Measurements from ENCODE around the gene FUBP3.
"Not testable (repeated sequence)": the region's sequence is repeated elsewhere in the genome, so short reads cannot be mapped to it uniquely, and the experiment has no call there.

The FUBP3 gene

DNA sequence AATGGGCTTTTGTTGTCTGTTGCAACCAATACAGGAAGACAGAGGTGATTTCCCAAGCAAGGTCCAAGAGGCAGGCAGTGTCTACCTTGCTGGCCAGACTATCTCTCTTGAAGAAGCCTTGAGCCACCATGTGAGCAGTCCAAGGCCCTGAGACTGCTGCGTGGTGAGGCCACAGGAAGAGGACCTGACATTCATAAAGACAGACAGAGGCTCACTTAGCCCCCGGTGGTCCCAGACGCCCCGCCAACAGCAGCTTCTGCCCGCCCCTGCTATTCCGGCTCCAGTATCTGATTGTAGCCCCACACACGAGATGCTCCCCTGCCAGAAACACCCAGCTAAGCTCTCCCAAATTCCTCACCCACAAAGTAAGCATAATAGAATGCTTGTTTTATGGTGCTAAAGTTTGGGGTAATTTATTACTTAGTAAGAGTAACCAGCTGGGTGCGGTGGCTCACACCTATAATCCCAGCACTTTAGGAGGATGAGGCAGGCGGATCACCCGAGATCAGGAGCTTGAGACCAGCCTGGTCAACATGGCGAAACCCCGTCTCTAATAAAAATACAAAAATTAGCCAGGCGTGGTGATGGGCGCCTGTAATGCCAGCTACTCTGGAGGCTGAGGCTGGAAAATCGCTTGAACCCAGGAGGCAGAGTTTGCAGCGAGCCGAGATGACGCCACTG lies 22.8 kb upstream of the FUBP3 start:
- no peak for DNase-seq (ENCODE audit: low read depth)

DNA sequence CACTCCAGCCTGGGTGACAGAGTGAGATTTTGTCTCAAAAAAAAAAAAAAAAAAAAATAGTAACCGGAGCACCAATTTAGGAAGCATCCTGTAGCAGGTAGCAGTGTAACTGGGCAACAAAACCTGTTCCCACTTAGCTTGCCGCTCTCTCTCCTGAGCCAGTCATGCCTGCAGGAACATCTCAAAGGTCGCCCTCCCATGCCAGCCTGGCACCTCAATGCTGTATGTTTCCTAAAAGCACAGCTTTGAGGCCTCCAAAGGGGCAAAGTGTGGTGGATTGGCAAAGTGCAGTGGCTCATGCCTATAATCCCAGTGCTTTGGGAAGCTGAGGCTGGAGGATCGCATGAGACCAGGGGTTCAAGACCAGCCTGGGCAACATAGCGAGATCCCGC lies 22.3 kb upstream of the FUBP3 start:
- DNase-seq (ENCODE audit: low read depth) = no peak

DNA sequence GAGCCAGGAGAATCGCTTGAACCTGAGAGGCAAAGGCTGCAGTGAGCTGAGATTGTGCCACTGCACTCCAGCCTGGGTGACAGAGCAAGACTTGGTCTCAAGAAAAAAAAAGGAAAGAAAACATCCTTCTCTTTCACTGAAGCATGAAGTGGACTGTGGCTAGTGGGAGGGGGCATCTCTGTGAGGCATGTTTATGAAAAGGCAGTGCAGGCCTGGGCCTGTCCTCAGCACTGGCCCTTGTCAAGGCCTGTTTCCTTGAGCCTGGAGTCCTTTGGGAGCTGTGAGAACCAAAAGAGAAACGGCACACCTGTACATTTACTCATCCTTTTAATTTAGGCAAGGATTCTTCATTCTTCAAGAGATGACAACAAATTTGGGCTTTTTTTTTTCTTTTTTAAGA lies 18.3 kb upstream of the FUBP3 start:
- DNase-seq (ENCODE audit: low read depth) = no peak

DNA sequence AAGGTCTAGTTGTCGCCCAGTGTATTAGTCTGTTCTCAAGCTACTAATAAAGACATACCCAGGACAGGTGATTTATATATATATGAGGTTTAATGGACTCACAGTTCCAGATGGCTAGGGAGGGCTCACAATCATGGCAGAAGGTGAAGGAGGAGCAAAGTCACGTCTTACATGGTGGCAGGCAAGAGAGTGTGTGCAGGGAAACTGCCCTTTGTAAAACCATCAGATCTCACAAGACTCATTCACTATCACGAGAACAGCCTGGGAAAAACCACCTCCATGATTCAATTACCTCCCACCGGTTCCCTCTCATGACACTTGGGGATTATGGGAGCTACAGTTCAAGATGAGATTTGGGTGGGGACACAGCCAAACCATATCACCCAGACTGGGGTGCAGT lies 16.9 kb upstream of the FUBP3 start:
- DNase-seq (ENCODE audit: low read depth) = not testable (repeated sequence)

DNA sequence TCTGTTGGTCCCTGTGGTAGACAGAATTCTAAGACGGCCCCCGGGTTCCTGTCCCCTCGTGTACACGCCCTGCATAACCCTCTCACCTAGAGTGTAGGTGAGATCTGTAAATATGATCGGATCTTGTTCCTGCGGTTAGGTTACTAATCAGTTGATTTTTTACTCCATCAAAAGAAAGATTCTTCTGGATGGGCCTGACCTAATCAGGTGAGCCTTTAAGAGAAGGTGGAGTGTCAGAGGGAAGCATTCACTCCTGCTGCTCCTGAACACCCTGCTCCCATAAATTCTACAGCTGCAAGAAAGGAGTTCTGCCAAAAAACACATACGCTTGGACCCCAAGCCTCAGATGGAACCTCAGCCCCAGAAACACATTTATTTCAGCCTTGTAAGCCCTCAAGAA lies 15.6 kb upstream of the FUBP3 start:
- no peak for DNase-seq (ENCODE audit: low read depth)

DNA sequence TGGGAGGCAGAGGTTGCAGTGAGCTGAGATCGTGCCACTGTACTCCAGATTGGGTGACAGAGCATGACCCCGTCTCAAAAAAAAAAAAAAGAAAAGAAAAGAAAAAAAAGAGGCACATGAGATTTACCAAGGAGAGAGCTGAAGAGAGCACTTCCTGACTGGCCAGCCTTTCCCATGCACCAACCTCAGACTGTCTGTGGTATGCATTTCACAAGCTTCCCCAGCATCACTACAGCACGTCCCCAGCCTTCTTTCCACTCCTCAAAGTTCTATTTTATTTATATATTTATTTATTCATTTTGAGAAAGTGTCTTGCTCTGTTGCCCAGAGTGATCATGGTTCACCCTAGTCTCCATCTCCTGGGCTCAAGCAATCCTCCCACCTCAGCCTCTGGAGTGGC lies 13.6 kb upstream of the FUBP3 start:
- no peak for DNase-seq (ENCODE audit: low read depth)

DNA sequence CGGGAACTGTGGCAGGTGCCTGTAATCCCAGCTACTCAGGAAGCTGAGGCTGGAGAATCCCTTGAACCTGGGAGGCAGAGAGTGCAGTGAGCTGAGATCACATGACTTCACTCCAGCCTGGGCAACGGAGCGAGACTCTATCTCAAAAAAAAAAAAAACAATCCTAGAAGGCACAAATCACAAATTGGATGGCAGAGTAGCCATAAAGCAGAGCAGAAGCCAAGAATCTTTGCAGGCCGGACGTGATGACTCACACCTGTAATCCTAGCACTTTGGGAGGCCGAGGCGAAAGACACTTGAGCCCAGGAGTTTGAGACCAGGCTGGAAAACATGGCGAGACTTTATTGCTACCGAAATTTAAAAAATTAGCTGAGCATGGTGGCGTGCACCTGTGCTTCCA lies 9.2 kb upstream of the FUBP3 start:
- DNase-seq (ENCODE audit: low read depth) = no peak

DNA sequence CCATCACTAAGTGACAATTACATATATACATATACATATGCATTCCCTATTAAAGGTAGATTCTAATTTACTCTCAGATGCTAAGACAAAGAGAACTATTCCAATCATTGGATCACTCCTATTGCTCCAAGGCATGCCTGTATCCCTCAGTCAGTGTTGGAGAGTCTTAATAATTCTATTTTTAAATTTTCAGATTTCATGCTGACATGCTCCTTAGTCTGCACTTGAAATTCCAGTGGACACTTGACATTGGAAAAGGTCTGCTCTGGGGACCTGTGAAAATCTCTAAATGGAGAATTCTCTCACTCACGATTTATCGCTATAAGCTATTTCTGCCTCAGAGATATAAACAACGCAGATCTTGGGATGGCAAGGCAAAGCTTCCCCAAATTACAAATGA lies 3.9 kb upstream of the FUBP3 start:
- DNase-seq (ENCODE audit: low read depth) = no peak

DNA sequence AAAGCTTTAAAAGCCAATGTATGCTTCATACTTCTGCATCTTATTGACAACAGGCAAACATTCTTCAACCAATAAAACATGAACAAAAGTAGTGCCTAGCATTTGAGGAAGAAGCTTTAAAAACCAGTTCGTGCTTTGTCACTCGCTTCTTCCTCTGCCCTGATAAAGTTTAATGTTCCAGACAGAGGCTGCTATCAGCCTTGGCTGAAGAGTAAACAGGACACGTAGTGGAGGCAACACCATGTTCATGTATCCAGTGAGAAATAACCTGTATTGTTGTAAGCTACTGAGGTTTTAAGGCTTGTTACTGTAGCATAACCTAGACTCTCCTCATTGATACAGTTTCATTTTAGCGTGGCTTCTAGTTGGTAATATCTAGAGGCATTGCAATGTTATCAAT lies 3.2 kb upstream of the FUBP3 start:
- DNase-seq (ENCODE audit: low read depth) = no peak

DNA sequence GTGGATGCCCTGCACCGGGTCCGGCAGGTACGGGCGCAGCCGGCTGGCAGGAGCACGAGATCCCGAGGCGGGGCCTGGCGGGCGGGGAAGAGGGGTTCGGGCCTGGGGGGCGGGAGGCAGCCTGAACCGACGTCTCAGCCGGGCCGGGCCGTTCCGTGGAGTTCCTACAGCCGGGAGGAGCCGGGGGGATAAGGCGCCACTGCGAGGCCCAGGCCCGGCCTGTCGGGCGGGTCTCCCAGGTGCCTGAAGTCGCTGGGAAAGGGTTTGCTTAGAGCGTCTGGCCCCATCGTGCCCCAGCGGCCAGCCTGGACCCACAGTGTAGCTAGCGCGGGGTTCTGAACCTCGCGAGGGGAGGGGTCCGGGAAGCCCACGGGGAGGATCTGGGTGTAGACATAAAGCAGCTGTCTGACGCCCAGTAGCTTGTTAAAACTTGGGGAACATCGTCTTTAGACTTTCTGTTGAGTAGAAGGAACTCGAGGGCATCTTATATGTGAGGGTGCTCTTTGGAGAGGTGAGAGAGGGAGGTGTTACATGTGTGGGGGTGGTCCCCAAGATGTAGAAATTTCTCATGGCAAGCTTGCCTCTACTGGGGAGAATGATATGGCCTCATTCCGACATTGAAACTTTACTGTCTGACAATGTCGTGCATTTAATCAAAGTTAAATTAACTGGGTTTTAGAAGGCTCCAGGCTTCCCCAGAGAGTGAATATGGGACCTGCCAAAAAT lies 524 bp downstream of the FUBP3 start:
- DNase-seq (ENCODE audit: low read depth) = no peak

DNA sequence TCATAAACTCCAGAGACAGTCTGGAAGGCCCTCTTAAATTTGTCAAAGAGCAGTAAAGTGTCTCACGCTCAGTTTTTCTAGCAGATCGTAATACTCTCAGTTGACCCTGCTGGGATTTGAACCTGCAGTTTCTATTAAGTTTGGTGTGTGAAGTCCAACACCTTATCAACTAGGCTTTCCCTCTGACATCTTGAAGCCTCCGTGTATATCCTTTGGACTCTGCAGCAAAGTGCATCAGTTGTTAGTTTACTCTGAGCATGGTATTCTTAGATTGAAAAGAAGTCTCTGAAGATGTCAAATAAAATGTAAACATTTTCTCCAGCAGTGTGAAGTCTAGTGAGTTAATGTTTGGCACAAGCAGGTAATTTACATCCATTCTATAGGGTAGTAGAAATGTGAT lies 2.4 kb downstream of the FUBP3 start:
- DNase-seq (ENCODE audit: low read depth) = no peak

DNA sequence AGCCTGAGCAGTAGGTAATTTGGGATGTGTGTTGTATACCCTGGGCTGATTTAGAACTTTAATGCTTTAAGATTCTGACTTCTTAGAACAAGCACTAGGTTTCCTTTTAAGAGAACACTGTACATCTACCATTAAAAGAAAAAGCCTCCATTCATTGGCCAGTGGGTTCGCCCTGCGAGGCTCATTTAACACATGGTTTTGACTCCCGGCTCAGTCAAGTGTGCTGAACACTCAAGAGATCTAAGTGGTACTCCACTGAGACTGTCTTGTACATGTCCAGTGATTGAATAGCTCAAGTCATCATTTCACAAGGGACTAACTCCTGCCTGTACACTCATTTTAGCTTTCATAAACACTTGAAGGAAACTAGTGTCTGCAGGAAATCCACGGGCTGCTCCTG lies 3.9 kb downstream of the FUBP3 start:
- DNase-seq (ENCODE audit: low read depth) = no peak

DNA sequence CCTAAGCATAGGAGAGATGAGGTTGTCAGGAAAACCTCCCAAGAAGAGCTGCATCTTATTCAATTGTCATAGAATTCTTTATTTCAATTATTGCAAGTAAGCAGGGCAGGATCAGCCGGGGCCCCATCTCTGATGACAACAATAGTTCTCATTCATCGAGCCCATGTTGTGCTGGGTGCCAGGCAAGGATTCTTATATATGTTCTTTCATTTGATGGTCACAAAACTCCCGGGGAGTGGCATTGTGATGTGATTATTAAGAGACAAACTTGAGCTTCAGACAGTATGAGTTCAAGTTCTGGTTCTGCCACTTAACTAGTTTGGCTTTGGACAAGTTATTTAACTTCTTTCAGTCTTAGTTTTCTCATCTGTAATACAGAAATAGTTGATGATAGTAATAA lies 8.5 kb downstream of the FUBP3 start:
- DNase-seq (ENCODE audit: low read depth) = no peak

DNA sequence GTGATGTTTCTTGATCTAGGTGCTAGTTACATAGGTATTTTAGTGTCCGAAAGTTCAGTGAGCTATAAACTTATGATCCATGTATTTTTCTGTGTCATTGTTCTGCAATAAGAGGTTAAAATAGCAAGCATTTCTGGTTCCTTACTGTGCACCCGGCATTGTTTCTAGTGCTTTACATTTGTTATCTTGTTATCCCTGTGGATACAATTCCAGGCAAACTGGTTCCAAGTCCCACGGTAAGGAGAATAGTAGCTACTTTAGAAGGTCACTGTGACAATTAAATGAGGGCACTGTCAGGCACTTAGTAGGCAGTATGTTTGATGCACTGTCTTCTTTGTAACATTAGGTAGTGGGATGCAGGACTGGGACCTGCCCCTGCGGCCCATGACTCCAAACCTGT lies 9.0 kb downstream of the FUBP3 start:
- DNase-seq (ENCODE audit: low read depth) = no peak

DNA sequence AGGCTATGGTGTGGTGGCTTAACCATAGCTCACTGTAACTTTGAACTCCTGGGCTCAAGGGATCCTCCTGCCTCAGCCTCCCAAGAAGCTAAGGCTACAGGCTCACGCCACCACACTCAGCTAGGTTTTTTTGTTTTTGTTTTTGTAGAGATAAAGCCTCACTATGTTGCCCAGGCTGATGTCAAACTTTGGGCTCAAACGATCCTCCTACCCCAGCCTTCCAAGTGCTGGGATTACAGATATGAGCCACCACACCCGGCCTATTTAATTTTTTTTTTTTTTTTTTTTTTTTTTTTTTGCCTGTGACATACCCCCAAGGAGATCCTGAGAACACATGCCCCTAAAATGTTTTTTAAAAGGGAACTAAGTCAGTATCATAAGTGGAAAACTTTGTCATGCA lies 10.4 kb downstream of the FUBP3 start:
- DNase-seq (ENCODE audit: low read depth) = no peak

DNA sequence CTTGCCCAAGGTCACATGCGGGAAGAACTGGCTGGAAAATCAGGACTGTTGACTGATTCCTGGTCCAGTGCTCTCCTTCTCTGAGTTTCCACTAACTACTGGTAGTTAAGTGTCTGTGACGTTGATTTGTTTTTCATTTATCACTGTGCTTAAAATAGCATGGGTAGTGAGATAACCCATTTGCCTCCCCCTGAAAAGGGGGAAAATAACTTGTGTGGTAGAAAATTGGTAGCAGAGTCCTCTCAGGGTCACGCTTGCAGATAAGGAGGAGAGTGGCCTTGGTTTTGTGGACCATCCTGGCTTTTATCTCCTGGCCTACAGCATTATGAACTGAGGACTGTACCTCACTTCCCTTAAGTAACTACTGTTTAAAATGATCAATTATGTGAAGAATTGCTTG lies 10.9 kb downstream of the FUBP3 start:
- DNase-seq (ENCODE audit: low read depth) = no peak

DNA sequence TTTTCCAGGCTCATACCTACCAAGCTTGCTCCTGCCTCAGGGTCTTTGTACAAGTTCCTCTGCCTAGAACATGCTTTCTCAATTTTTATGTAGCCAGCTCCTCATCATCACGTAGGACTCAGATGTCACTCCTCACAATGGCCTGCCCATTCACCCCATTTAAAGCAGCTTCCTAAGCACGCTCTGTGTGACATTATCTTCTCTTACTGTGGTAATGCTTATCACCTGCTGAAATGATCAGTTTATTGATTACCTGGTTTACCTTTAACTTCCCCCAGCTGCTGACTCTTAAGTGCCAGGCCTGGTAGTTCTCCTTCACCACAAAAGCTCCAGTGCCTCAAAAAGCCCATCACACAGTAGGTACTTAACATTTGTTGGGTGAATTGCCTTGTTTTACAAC lies 13.6 kb downstream of the FUBP3 start:
- no peak for DNase-seq (ENCODE audit: low read depth)

DNA sequence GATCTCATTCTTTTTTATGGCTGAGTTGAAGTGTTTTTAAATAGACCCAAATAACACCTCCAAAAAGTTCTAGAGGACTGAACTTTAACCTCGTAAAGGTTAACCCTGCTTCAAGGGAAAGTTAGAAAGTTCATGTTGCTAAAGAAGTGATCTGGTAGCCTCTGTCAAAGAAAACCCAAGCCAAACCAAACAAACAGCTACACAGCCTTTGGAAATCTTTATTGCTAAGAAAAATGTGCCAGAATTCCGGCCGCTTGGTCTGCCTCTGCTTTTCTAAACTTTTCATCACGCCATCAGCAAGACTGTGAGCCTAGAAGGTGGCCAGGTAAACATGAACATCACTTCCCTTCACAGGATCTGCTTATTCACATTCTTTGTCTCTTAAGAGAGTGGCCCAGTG lies 17.9 kb downstream of the FUBP3 start:
- no peak for DNase-seq (ENCODE audit: low read depth)

DNA sequence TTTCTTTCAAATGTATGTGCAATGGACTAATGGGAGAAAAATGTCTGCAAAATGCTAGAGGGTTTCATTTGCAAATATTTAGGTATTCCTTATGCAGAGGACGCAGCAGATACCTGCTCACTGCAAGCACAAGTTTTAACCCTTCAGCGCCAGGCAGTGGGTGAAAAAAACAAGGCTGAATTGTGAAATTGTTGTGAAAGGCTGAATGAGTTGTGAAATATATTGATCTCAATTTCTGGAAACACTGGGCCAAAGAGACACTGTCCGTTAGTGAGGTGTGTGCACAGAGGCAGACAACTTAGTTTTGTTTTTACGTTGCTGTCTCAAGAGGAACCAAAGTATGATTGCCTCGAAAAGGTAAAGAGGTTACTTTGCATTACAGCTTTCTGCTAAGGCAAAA lies 18.8 kb downstream of the FUBP3 start:
- DNase-seq (ENCODE audit: low read depth) = no peak

DNA sequence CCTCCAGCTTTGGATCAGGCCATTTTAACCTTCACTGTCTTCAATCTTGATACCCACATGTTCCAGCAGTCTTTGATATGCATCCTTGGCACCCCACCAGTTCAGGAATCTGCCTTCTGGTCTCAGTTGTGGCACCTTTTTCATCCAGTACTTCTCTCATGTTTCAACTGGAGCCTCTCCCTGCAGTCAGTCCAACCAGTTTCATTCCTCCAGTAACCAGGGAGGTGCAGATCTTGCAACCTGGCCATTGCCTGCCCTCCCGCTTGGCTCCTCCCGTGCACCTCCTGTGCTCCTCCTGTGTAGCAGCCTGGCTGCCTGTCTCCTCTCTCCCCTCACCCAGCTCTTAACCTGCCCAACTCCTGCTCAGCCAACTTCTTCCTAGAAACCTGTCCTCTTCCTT lies 20.2 kb downstream of the FUBP3 start:
- no peak for DNase-seq (ENCODE audit: low read depth)

DNA sequence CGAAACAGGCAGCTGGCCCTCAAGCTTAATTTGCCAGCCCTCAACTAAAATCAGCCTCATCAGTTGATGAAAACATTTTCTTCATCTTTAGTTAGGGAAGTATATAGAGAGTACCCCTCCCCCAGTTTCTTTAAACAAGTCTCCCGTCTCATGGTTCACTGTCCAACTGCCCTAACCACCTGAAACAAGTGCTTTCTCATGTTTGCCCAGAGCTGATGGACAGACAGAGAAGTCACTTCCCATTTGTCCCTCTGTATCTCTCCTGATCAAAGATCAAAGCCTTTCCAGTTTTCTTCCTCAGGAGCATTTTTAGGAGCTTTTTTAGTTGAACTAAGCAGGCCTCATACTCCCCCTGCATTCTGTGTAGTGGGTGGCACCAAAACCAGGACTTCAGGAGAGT lies 21.7 kb downstream of the FUBP3 start:
- DNase-seq (ENCODE audit: low read depth) = no peak

DNA sequence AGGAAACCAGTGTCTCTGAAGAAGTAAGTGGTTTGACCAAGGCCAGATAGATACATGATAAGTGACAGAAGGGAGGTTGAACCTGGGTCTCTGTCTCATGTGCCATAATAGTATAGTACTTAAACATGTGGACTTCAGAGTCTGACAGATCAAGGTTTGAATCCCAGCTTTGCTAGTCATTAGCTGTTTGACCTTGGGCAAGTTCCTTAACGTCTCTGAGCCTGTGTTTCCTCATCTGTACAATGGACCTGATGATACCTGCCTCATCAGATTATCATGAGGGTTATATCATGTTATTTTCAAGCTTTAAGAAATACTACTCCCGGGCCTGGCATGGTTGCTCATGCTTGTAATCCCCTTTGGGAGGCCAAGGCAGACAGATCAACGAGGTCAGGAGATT lies 24.9 kb downstream of the FUBP3 start:
- DNase-seq (ENCODE audit: low read depth) = no peak

DNA sequence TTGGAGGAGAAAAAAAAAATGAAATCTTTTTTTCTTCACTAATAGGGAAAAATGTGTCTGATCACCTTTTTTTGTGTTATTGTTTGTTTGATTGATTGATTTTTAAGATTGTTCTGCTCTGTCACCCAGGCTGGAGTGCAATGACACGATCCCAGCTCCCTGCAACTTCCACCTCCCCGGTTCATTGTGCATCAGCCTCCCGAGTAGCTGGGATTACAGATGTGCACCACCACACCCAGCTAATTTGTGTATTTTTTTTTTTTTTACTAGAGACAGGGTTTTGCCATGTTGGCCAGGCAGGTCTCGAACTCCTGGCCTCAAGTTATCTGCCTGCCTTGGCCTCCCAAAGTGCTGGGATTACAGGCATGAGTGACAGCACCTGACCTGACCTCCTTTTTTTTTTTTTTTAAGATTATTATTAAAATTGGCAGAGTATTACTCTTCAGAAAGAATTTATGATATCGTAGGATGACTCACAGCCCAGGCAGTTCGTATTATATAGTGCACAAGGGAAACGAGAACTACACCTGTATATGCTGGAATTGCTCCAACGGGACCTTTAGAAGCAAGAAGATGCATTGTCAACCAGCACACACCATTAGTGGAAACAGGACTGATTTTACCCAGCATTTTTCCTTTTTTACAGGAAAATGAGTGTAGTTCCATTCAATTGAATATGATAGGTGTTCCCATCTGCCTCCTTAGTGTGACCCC lies 27.7 kb downstream of the FUBP3 start:
- no peak for DNase-seq (ENCODE audit: low read depth)
